DND-41 (cell line): Measurements from ENCODE around the gene SMIM32.

Experiments
- ATAC-seq: fragments of 200-7000 bp; cut with Tn5 transposase; 3 replicates; pipeline ENCODE4 v1.9.1; 2021; ENCODE audit warnings: low read depth; ENCODE audit not compliant: insufficient read depth
- DNase-seq: peaks from one replicate; pipeline ENCODE4 v3.0.0-alpha.2; 2020
- H2AFZ ChIP-seq: 2 replicates; pipeline ENCODE4 v1.6.0; 2012; ENCODE audit warnings: low read depth, low read length
- H3K27ac ChIP-seq: 2 replicates; pipeline ENCODE4 v1.5.1; 2012; ENCODE audit warnings: low read length, inconsistent platforms
- H3K27me3 ChIP-seq: fragments of 200-600 bp; sonication (generic); 2 replicates; pipeline ENCODE4 v1.6.0; 2012; ENCODE audit warnings: low read length, mild to moderate bottlenecking, inconsistent platforms; ENCODE audit not compliant: insufficient read depth, poor library complexity
- H3K36me3 ChIP-seq: 2 replicates; pipeline ENCODE4 v1.5.1; 2012; ENCODE audit warnings: low read length, inconsistent platforms; ENCODE audit not compliant: insufficient read depth
- H3K4me1 ChIP-seq: 2 replicates; pipeline ENCODE4 v1.5.1; 2012; ENCODE audit warnings: mild to moderate bottlenecking, low read length; ENCODE audit not compliant: insufficient read depth
- H3K4me2 ChIP-seq: 2 replicates; pipeline ENCODE4 v1.6.0; 2012; ENCODE audit warnings: mild to moderate bottlenecking, moderate library complexity, low read length, inconsistent platforms; ENCODE audit not compliant: insufficient read depth
- H3K4me3 ChIP-seq, 2 experiments: fragments of 200-600 bp in 1 of 2; shearing (Covaris generic) in 1 of 2; 2 replicates each; pipeline ENCODE4 v1.5.1; 2012 to 2016; ENCODE audit warnings: inconsistent platforms in 2 of 2, low read length in 2 of 2, mild to moderate bottlenecking in 2 of 2, low read depth in 1 of 2, moderate library complexity in 1 of 2
- H3K79me2 ChIP-seq: 2 replicates; pipeline ENCODE4 v1.6.0; 2012; ENCODE audit warnings: low read length, inconsistent platforms; ENCODE audit not compliant: insufficient read depth
- H3K9ac ChIP-seq: 2 replicates; pipeline ENCODE4 v1.6.0; 2012; ENCODE audit warnings: low read depth, mild to moderate bottlenecking, inconsistent platforms, low read length, moderate library complexity
- H3K9me3 ChIP-seq: 2 replicates; pipeline ENCODE4 v1.5.1; 2012; ENCODE audit warnings: low read length, moderate library complexity, mild to moderate bottlenecking, inconsistent platforms; ENCODE audit not compliant: insufficient read depth, severe bottlenecking
- H4K20me1 ChIP-seq: 2 replicates; pipeline ENCODE4 v1.6.0; 2012; ENCODE audit warnings: low read length; ENCODE audit not compliant: insufficient read depth
- CTCF ChIP-seq: IDR thresholded peaks from 2 replicates; pipeline ENCODE4 v1.5.1; 2012; ENCODE audit warnings: borderline replicate concordance, low read length, moderate library complexity, mild to moderate bottlenecking; ENCODE audit not compliant: poor library complexity, severe bottlenecking; ENCODE audit errors: extremely low read depth
- EZH2 ChIP-seq: IDR thresholded peaks from 3 replicates; pipeline ENCODE4 v1.6.1; 2012; ENCODE audit warnings: borderline replicate concordance, low read depth, mild to moderate bottlenecking, moderate library complexity, low read length, inconsistent platforms; ENCODE audit not compliant: severe bottlenecking

SMIM32 gene

GRCh38 chr5:136203303-136203922, 10.5 kb upstream of the SMIM32 start:
- H3K79me2 ChIP-seq: no peaks in the 10 kb centered on the region
- H3K4me1 ChIP-seq: no peaks in the 10 kb centered on the region
- H4K20me1 ChIP-seq: no peaks in the 10 kb centered on the region; the same call in 1 of the 2 replicates
- peaks cover 11% of the 10 kb centered on the region for H3K27me3 ChIP-seq
- no peak for ATAC-seq
- TF ChIP-seq CTCF (no peak), EZH2 (no peak)
- H3K36me3 ChIP-seq: no peaks in the 10 kb centered on the region
- H3K27ac ChIP-seq: no peak overlapping the region
- H3K4me3 ChIP-seq: no peak overlapping the region
- no peak overlapping the region for H2AFZ ChIP-seq
- no peak overlapping the region for H3K4me2 ChIP-seq
- DNase-seq: no peak
- H3K9me3 ChIP-seq: no peaks in the 10 kb centered on the region
- no peak overlapping the region for H3K9ac ChIP-seq

- no peak overlapping the region for H3K4me3 ChIP-seq
- no peak overlapping the region for H2AFZ ChIP-seq
- H3K27me3 ChIP-seq: peaks cover 11% of the 10 kb centered on the region
- H3K27ac ChIP-seq: no peak overlapping the region
- no peaks in the 10 kb centered on the region for H3K36me3 ChIP-seq
- no peaks in the 10 kb centered on the region; the same call in 1 of the 2 replicates for H4K20me1 ChIP-seq
- no peaks in the 10 kb centered on the region for H3K4me1 ChIP-seq
- TF ChIP-seq EZH2 (no peak), CTCF (no peak)
- H3K4me2 ChIP-seq: no peak overlapping the region
- H3K79me2 ChIP-seq: no peaks in the 10 kb centered on the region
- H3K9ac ChIP-seq: no peak overlapping the region
- no peak for ATAC-seq
- no peak for DNase-seq
- no peaks in the 10 kb centered on the region for H3K9me3 ChIP-seq
These were observed 9.7 kb upstream of the SMIM32 start for GRCh38 chr5:136202469-136203205.

GRCh38 chr5:136201870-136202269, 8.9 kb upstream of the SMIM32 start:
- Histone ChIP-seq H2AFZ (no peak overlapping the region), H3K4me3 (no peak overlapping the region), H3K36me3 (no peaks in the 10 kb centered on the region), H3K27ac (no peak overlapping the region), H3K79me2 (no peaks in the 10 kb centered on the region), H3K4me2 (no peak overlapping the region), H3K9me3 (no peaks in the 10 kb centered on the region), H3K9ac (no peak overlapping the region), H3K27me3 (peaks cover 11% of the 10 kb centered on the region), H3K4me1 (no peaks in the 10 kb centered on the region), H4K20me1 (no peaks in the 10 kb centered on the region; the same call in 1 of the 2 replicates)
- DNase-seq (no peak), ATAC-seq (no peak)
- TF ChIP-seq EZH2: no peak
- no peak for TF ChIP-seq CTCF

- ATAC-seq (no peak), DNase-seq (no peak)
- H3K27me3 ChIP-seq: peaks cover 11% of the 10 kb centered on the region
- TF ChIP-seq EZH2 (no peak), CTCF (no peak)
- H3K27ac ChIP-seq: no peak overlapping the region
- no peaks in the 10 kb centered on the region for H3K36me3 ChIP-seq
- no peaks in the 10 kb centered on the region; the same call in 1 of the 2 replicates for H4K20me1 ChIP-seq
- H3K9ac ChIP-seq: no peak overlapping the region
- no peak overlapping the region for H2AFZ ChIP-seq
- H3K4me2 ChIP-seq: no peak overlapping the region
- no peaks in the 10 kb centered on the region for H3K79me2 ChIP-seq
- H3K4me3 ChIP-seq: no peak overlapping the region
- H3K4me1 ChIP-seq: no peaks in the 10 kb centered on the region
- no peaks in the 10 kb centered on the region for H3K9me3 ChIP-seq
These were observed 7.8 kb upstream of the SMIM32 start for GRCh38 chr5:136200761-136201160.
